Body of pancreas (tissue), 4 donors: ENCODE results near the gene SHF.

ENCODE experiments used
- POLR2A ChIP-seq, 3 donors: fragments of 450-650 bp; IDR thresholded peaks; one replicate each; pipeline ENCODE4 v1.6.1; 2016; ENCODE audit warnings: antibody characterized with exemption in 3 of 3, mild to moderate bottlenecking in 2 of 3
- TF ChIP-seq, protein P1 (sequence below), 7 experiments: fragments of 450-650 bp in 4 of 7; fragments of 200-600 bp in 3 of 7; sonication (generic) in 3 of 7; IDR thresholded peaks; one replicate each; pipeline ENCODE4 v1.5.1; 2016 to 2019; ENCODE audit warnings: antibody characterized with exemption in 7 of 7

DNA sequence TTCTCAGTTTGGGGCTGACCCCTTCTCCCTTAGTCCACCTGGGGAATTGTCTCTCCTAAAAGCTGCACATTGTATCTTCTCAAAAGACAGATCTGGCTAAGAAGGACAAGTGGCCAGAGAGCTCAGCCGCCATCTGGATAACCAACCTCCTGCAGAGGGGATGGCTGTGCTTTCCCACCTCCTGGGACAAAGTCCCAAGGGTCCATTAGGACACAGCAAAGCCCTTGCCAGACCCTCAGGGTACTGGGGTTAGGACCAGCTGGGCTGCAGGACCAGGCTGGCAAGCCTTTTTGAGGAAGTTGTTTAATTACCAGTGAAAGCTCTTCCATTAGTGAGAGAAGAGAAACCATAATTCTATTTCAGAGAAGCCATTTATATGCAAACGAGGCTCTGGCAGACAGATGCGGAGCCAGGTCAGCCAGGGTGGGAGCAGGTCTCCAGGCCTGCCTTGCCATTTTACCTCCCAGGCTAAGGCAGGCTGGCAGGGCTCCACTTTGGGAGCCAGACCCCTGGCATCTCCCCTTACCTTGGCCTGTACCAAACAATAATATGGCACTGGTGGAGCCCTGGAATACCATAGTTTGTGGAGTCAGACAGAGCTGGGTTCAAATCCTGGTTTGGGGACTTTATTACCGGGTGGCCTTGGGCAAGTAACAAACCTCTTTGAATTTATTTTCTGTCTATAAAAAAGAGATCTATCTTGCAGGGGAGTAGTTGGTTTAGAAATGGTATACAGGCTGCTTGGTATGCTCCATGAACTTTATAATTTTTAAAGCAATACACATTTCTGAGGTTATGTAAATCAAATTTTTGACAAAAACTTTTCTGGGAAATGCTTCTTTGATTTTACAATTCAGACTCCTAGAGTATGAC, 17.9 kb downstream of the SHF start:
- TF ChIP-seq, protein P1, sequence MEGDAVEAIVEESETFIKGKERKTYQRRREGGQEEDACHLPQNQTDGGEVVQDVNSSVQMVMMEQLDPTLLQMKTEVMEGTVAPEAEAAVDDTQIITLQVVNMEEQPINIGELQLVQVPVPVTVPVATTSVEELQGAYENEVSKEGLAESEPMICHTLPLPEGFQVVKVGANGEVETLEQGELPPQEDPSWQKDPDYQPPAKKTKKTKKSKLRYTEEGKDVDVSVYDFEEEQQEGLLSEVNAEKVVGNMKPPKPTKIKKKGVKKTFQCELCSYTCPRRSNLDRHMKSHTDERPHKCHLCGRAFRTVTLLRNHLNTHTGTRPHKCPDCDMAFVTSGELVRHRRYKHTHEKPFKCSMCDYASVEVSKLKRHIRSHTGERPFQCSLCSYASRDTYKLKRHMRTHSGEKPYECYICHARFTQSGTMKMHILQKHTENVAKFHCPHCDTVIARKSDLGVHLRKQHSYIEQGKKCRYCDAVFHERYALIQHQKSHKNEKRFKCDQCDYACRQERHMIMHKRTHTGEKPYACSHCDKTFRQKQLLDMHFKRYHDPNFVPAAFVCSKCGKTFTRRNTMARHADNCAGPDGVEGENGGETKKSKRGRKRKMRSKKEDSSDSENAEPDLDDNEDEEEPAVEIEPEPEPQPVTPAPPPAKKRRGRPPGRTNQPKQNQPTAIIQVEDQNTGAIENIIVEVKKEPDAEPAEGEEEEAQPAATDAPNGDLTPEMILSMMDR (IDR thresholded peaks at IDR 0.05): no peak
- TF ChIP-seq POLR2A (IDR thresholded peaks at IDR 0.05): no peak
